DMS153 (cell line): ENCODE results near the gene RAC3.

Experiments
- DNase-seq: peaks from one replicate; lab custom pipeline; 2025; lab: John Stamatoyannopoulos, UW

Gene RAC3

GRCh38 chr17:82031303-82031884, at the start of gene RAC3:
TSS of gene RAC3 (plus strand) at chr17:82031678. CDS start at chr17:82031762, 84 bp downstream.
- no peak for DNase-seq

- no peak for DNase-seq
Observed at GRCh38 chr17:81983011-81983638, 48.4 kb upstream of the RAC3 start.

GRCh38 chr17:81983639-81984373, 47.7 kb upstream of the RAC3 start:
- no peak for DNase-seq

- DNase-seq = no peak
Observed at GRCh38 chr17:81984773-81985410, 46.6 kb upstream of the RAC3 start.

- no peak for DNase-seq
Observed at GRCh38 chr17:81986606-81987005, 44.9 kb upstream of the RAC3 start.

GRCh38 chr17:81987161-81987770, 44.2 kb upstream of the RAC3 start:
- DNase-seq = no peak

GRCh38 chr17:81990836-81991683, 40.4 kb upstream of the RAC3 start:
- no peak for DNase-seq

- DNase-seq = peak; percentile 49
Observed at GRCh38 chr17:81991684-81992305, 39.7 kb upstream of the RAC3 start.

GRCh38 chr17:81992306-81993102, 39.0 kb upstream of the RAC3 start:
- DNase-seq = no peak

GRCh38 chr17:81993729-81994592, 37.5 kb upstream of the RAC3 start:
- no peak for DNase-seq

- peak; percentile 10 for DNase-seq
Observed at GRCh38 chr17:81994593-81995462, 36.6 kb upstream of the RAC3 start.

- no peak for DNase-seq
Observed at GRCh38 chr17:81995463-81996231, 35.8 kb upstream of the RAC3 start.

GRCh38 chr17:81996232-81996756, 35.2 kb upstream of the RAC3 start:
- no peak for DNase-seq

GRCh38 chr17:81996757-81997441, 34.6 kb upstream of the RAC3 start:
- no peak for DNase-seq

- DNase-seq = no peak
Observed at GRCh38 chr17:81998212-81998611, 33.3 kb upstream of the RAC3 start.

- no peak for DNase-seq
Observed at GRCh38 chr17:81998691-81999438, 32.6 kb upstream of the RAC3 start.
